Measurements from ENCODE around the gene TNS1. TPM values are rescaled to one million over a fixed set of nuclear protein-coding genes. Genes with fewer than 3 reads are reported as not detected.

The TNS1 gene
- total and polyA plus RNA-seq, 9 of the 15 experiments (the other 6 are each of a cell fraction or from before 2014, with no cell fraction given), result 0.13 to 2.7 (median 0.77) TPM

- H3K4me1 ChIP-seq (replicated peaks in 1 of 2; ENCODE audit: control insufficient read depth in 2 of 2, insufficient read depth in 2 of 2, low read length in 2 of 2), result peaks cover 0 to 17% of the 10 kb centered on the region in 2 experiments; a peak in 4 of 5 replicates
- DNase-seq (ENCODE audit: extremely low read depth in 1 of 4, low spot score in 3 of 4) (no peak), FAIRE-seq (no peak), ATAC-seq (no peak)
- no peaks in the 10 kb centered on the region for H3K9me1 ChIP-seq (ENCODE audit: control insufficient read depth, insufficient read depth, low read length)
- H3K9ac ChIP-seq (ENCODE audit: insufficient read depth in 1 of 2, low read depth in 2 of 2, low read length in 2 of 2), result no peak overlapping the region
- H3K27ac ChIP-seq (ENCODE audit: extremely low read depth, low read depth, low read length), result no peak overlapping the region; the same call in 2 of the 3 replicates
- TF ChIP-seq MCM3 (IDR thresholded peaks at IDR 0.05) (no peak), FOXK1 (CRISPR knock-in tag; IDR thresholded peaks at IDR 0.05; ENCODE audit: borderline replicate concordance) (no peak), STAT5B (CRISPR knock-in tag; IDR thresholded peaks at IDR 0.05) (no peak), GTF2A2 (tag; IDR thresholded peaks at IDR 0.05) (no peak), ZC3H8 (IDR thresholded peaks at IDR 0.05) (no peak), ETV6 (IDR thresholded peaks at IDR 0.05; ENCODE audit: borderline replicate concordance in 1 of 2, low read depth in 2 of 2, low read length in 1 of 2) (no peak), ETV6 (CRISPR knock-in tag; IDR thresholded peaks at IDR 0.05; ENCODE audit: borderline replicate concordance) (no peak), U2AF1 (optimal IDR thresholded peaks at IDR 0.05; ENCODE audit: low read depth, low read length) (no peak), RAD51 (IDR thresholded peaks at IDR 0.05; ENCODE audit: borderline replicate concordance, low read depth) (no peak), ZNF121 (CRISPR knock-in tag; conservative IDR thresholded peaks at IDR 0.05) (no peak), MTA2 (IDR thresholded peaks at IDR 0.05; ENCODE audit: low read depth) (no peak), SMARCC2 (IDR thresholded peaks at IDR 0.05; ENCODE audit: low read depth) (no peak), NCOA2 (IDR thresholded peaks at IDR 0.05; ENCODE audit: partially characterized antibody in 2 of 2) (no peak), NUFIP1 (IDR thresholded peaks at IDR 0.05; ENCODE audit: partially characterized antibody) (no peak), MAX (CRISPR knock-in tag; IDR thresholded peaks at IDR 0.05) (no peak), ZNF740 (CRISPR knock-in tag; IDR thresholded peaks at IDR 0.05) (no peak), ZNF740 (tag; IDR thresholded peaks at IDR 0.05) (no peak), GATAD2B (IDR thresholded peaks at IDR 0.05; ENCODE audit: borderline replicate concordance) (no peak), NFATC3 (IDR thresholded peaks at IDR 0.05) (no peak), RBM34 (IDR thresholded peaks at IDR 0.05; ENCODE audit: borderline replicate concordance, insufficient read depth, low read length) (no peak)
- intact Hi-C loops (cut with micrococcal nuclease) (no loop called here), in situ Hi-C loops (cut with MboI) (no loop called here)
- WGBS (ENCODE audit: insufficient coverage, low coverage, missing lambda C conversion rate), result 8% methylated on average over 3 of the region's 3 CpGs
- H3K9me3 ChIP-seq (replicated peaks; ENCODE audit: control insufficient read depth, insufficient read depth, low read depth, low read length), result no peaks in the 10 kb centered on the region
- no peaks in the 10 kb centered on the region for H3K36me3 ChIP-seq (ENCODE audit: control insufficient read depth, insufficient read depth, low read length)
- ChIA-PET CTCF (ENCODE audit: low intra/inter-chr PET ratio) (no interaction called here), POLR2A (no interaction called here)
- H3K79me2 ChIP-seq (ENCODE audit: control insufficient read depth, insufficient read depth, low read length), result no peaks in the 10 kb centered on the region
- H3K27me3 ChIP-seq (ENCODE audit: control insufficient read depth in 2 of 2, insufficient read depth in 2 of 2, low read length in 2 of 2), result peaks cover 0 to under 1% of the 10 kb centered on the region in 2 experiments; a peak in 2 of 5 replicates
- H3K4me2 ChIP-seq (ENCODE audit: insufficient read depth, low read length), result no peak overlapping the region
- no peak overlapping the region for H3K4me3 ChIP-seq
- H4K20me1 ChIP-seq (replicated peaks; ENCODE audit: control insufficient read depth, insufficient read depth, low read length), result no peaks in the 10 kb centered on the region
- H2AFZ ChIP-seq (ENCODE audit: low read depth, low read length), result no peak overlapping the region
- no TSS peak for BruUV-seq (replicated peaks)
These were observed 196.4 kb downstream of the TNS1 start for GRCh38 chr2:217806482-217806765.

Data from K562 (cell line).